GM12878 (cell line): ENCODE results near the gene CPNE4. TPM values are rescaled to one million over a fixed set of nuclear protein-coding genes. Genes with fewer than 3 reads are reported as not detected.

Experiments used
- ATAC-seq: fragments of 200-7000 bp; cut with Tn5 transposase; 3 replicates; pipeline ENCODE4 v1.9.1; 2020; ENCODE audit warnings: mild to moderate bottlenecking, moderate library complexity
- BruUV-seq: library from RNA; stranded (reverse); fragments of 400-500 nt; replicated peaks from 2 replicates; lab custom pipeline; 2021; lab: Mats Ljungman, UMichigan
- CTCF ChIA-PET: fragments of 300-600 bp; sonication (Branson Sonifier 250); formaldehyde crosslinking; extraction: SDS; loops from one replicate; lab custom pipeline; 2021; ENCODE audit warnings: inconsistent platforms; lab: Yijun Ruan, JAX
- POLR2A ChIA-PET: fragments of 350-600 bp; formaldehyde crosslinking; extraction: SDS; loops from one replicate; lab custom pipeline; 2021; ENCODE audit warnings: inconsistent platforms; lab: Charles Lee
- RAD21 ChIA-PET: fragments of 300-600 bp; sonication (Branson Sonifier 250); formaldehyde crosslinking; loops from one replicate; lab custom pipeline; 2023; ENCODE audit warnings: antibody characterized with exemption; ENCODE audit not compliant: unreplicated experiment; lab: Charles Lee
- SMC1A ChIA-PET: fragments of 300-600 bp; sonication (Branson Sonifier 250); formaldehyde crosslinking; loops from one replicate; lab custom pipeline; 2023; ENCODE audit not compliant: unreplicated experiment, uncharacterized antibody; lab: Charles Lee
- DNase-seq: peaks from one replicate; pipeline ENCODE4 v3.0.0-alpha.2; 2011; ENCODE audit warnings: low read depth, low spot score
- FAIRE-seq: peaks from 3 replicates; lab custom pipeline; 2011; peaks lifted over from hg19 to GRCh38; lab: Jason Lieb, UNC
- H2AFZ ChIP-seq: 2 replicates; pipeline ENCODE4 v1.6.0; 2011; ENCODE audit warnings: low read depth, low read length, control low read depth; ENCODE audit not compliant: control insufficient read depth
- H3K27ac ChIP-seq: 2 replicates; pipeline ENCODE4 v1.5.1; 2011; ENCODE audit warnings: control low read depth; ENCODE audit not compliant: control insufficient read depth, insufficient read depth
- H3K27me3 ChIP-seq, 2 experiments: replicated peaks in 1 of 2; 2 replicates each; pipeline versions ENCODE4 v1.6.0 to v1.6.1; 2011; ENCODE audit warnings: low read length in 1 of 2; ENCODE audit not compliant: control insufficient read depth in 2 of 2, insufficient read depth in 2 of 2
- H3K36me3 ChIP-seq, 2 experiments: 2 replicates each; pipeline ENCODE4 v1.5.1; 2011; ENCODE audit warnings: low read length in 1 of 2; ENCODE audit not compliant: control insufficient read depth in 2 of 2, insufficient read depth in 2 of 2
- H3K4me1 ChIP-seq: 2 replicates; pipeline ENCODE4 v1.6.1; 2011; ENCODE audit warnings: mild to moderate bottlenecking, low read length, moderate library complexity, mixed read lengths; ENCODE audit not compliant: control insufficient read depth, insufficient read depth
- H3K4me2 ChIP-seq: 2 replicates; pipeline ENCODE4 v1.6.0; 2011; ENCODE audit warnings: control low read depth; ENCODE audit not compliant: control insufficient read depth, insufficient read depth
- H3K4me3 ChIP-seq: fragments of 200-600 bp; sonication (generic); 2 replicates; pipeline ENCODE4 v1.5.1; 2016
- H3K79me2 ChIP-seq: 2 replicates; pipeline ENCODE4 v1.6.0; 2011; ENCODE audit warnings: low read length; ENCODE audit not compliant: control insufficient read depth, insufficient read depth
- H3K9ac ChIP-seq: 2 replicates; pipeline ENCODE4 v1.8.0; 2011; ENCODE audit warnings: low read length, control low read depth, mixed read lengths; ENCODE audit not compliant: control insufficient read depth, insufficient read depth
- H3K9me3 ChIP-seq: replicated peaks from 3 replicates; pipeline ENCODE4 v1.5.1; 2011; ENCODE audit warnings: mild to moderate bottlenecking, low read length; ENCODE audit not compliant: control insufficient read depth, insufficient read depth
- H4K20me1 ChIP-seq: 2 replicates; pipeline ENCODE4 v1.6.0; 2011; ENCODE audit not compliant: control insufficient read depth, insufficient read depth
- HDAC2 ChIP-seq: fragments of 200-600 bp; sonication (generic); IDR thresholded peaks from 2 replicates; pipeline ENCODE4 v1.6.1; 2017
- POLR2AphosphoS2 ChIP-seq: IDR thresholded peaks from 2 replicates; pipeline ENCODE4 v1.6.1; 2011; ENCODE audit warnings: low read depth, mild to moderate bottlenecking, low read length, improper control_type of control experiment, moderate library complexity
- SIX5 ChIP-seq: IDR thresholded peaks from 2 replicates; pipeline ENCODE4 v1.6.1; 2011; ENCODE audit warnings: mild to moderate bottlenecking, low read depth, low read length, moderate library complexity; ENCODE audit not compliant: severe bottlenecking
- TARDBP ChIP-seq: IDR thresholded peaks from 2 replicates; pipeline ENCODE4 v1.6.1; 2016; ENCODE audit warnings: borderline replicate concordance
- WGBS: methylation state at CpG from one replicate; pipeline ENCODE4 v1.1.6; 2016; ENCODE audit warnings: low lambda C conversion rate; ENCODE audit not compliant: insufficient replicate concordance, insufficient coverage; ENCODE audit errors: missing lambda C conversion rate; 5-methylcytosine and 5-hydroxymethylcytosine counted together
- in situ Hi-C: fragments of 300-500 bp; cut with MboI; formaldehyde crosslinking; loops from 9 replicates; pipeline ENCODE4 v1.14.3; 2018; ENCODE audit warnings: mixed read lengths
- intact Hi-C: fragments of 100-400 bp; cut with micrococcal nuclease; formaldehyde crosslinking; loops from one replicate; pipeline ENCODE4 v1.14.2; 2022; ENCODE audit not compliant: unreplicated experiment
- polyA plus RNA-seq, 11 experiments: library from polyadenylated mRNA; depleted of rRNA in 4 of 11; unstranded in 6 of 11; stranded (reverse) in 5 of 11; fragments of >200 nt; fragmentation: Nextera tagmentation in 4 of 11; fragmentation: Illumina TruSeq in 1 of 11; extraction: Ambion mirVana in 4 of 11; extraction: Trizol in 1 of 11; gene quantifications; 1 replicate in 1 of 11; 2 replicates in 10 of 11; pipeline versions ENCODE4 v1.2.1 to v1.2.3, GENCODE V29; 2011 to 2016; ENCODE audit warnings: inconsistent platforms in 2 of 11, missing spikeins in 2 of 11, low read depth in 1 of 11
- total RNA-seq, 4 experiments: library from RNA; depleted of rRNA in 3 of 4; stranded (reverse); fragments of >200 nt in 3 of 4; fragmentation: Illumina TruSeq in 1 of 4; extraction: Trizol in 1 of 4; gene quantifications; 2 replicates each; pipeline versions ENCODE4 v1.2.1 to v1.2.3, GENCODE V29; 2013 to 2021
- TF ChIP-seq, protein P1 (sequence below): fragments of 450-650 bp; IDR thresholded peaks from 2 replicates; pipeline ENCODE4 v1.6.1; 2017; ENCODE audit warnings: mild to moderate bottlenecking, moderate library complexity

The CPNE4 gene
- total and polyA plus RNA-seq, 10 of the 15 experiments (the other 5 are each of a cell fraction or from before 2014, with no cell fraction given), result 0.17 to 1.9 (median 0.48) TPM; not detected in 1

DNA sequence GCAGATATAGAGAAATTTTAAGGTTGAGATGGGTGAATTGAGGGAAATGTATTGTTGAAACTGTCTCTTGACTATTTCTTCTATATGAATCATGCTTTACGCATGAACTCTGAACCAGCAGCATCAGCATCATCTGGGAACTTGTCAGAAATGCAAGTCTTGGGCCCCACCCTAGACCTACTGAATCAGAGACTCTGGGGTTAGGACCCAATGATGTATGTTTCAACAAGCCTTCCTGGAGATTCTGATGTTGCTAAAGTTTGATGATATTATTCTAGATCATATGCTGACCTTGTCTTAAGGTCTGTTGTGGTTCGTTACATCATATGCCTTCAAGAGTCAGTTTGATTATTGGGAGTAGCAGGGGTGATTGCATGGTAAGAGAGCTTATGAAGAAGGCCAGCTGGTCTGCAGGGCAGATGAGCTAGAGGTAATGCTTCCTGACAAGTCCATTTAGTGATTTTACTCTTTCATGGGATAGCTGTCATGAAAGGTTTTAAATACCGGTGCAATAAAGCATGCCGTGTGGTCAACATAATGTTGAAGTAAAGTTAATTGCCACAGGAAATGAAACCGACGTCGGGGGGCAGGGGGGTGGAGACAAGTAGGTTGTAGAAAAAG lies 379.6 kb downstream of the CPNE4 start:
- no TSS peak for BruUV-seq
- no peaks in the 10 kb centered on the region for H3K9me3 ChIP-seq
- H3K79me2 ChIP-seq, result no peaks in the 10 kb centered on the region
- ChIA-PET RAD21 (no interaction called here), POLR2A (interaction anchor here (0.6 kb wide), 1 partner anchor 228 kb away, joined by 3 read pairs; no protein-coding TSS in a partner anchor), CTCF (interaction anchor here (0.8 to 5.5 kb wide), 2 partner anchors 105 to 943 kb away, joined by 4 to 30 read pairs; no protein-coding TSS in a partner anchor), SMC1A (interaction anchor here (0.6 to 1.1 kb wide), 2 partner anchors 49 to 61 kb away, joined by 3 read pairs; no protein-coding TSS in a partner anchor)
- H4K20me1 ChIP-seq, result no peaks in the 10 kb centered on the region
- in situ Hi-C loops (no loop called here), intact Hi-C loops (no loop called here)
- no peak overlapping the region for H3K4me2 ChIP-seq
- DNase-seq, result no peak
- no peak overlapping the region for H3K9ac ChIP-seq
- no peak for FAIRE-seq
- H3K27ac ChIP-seq, result no peak overlapping the region
- no peak for TF ChIP-seq HDAC2
- TF ChIP-seq POLR2AphosphoS2, result no peak
- TF ChIP-seq TARDBP, result no peak
- TF ChIP-seq, protein P1, sequence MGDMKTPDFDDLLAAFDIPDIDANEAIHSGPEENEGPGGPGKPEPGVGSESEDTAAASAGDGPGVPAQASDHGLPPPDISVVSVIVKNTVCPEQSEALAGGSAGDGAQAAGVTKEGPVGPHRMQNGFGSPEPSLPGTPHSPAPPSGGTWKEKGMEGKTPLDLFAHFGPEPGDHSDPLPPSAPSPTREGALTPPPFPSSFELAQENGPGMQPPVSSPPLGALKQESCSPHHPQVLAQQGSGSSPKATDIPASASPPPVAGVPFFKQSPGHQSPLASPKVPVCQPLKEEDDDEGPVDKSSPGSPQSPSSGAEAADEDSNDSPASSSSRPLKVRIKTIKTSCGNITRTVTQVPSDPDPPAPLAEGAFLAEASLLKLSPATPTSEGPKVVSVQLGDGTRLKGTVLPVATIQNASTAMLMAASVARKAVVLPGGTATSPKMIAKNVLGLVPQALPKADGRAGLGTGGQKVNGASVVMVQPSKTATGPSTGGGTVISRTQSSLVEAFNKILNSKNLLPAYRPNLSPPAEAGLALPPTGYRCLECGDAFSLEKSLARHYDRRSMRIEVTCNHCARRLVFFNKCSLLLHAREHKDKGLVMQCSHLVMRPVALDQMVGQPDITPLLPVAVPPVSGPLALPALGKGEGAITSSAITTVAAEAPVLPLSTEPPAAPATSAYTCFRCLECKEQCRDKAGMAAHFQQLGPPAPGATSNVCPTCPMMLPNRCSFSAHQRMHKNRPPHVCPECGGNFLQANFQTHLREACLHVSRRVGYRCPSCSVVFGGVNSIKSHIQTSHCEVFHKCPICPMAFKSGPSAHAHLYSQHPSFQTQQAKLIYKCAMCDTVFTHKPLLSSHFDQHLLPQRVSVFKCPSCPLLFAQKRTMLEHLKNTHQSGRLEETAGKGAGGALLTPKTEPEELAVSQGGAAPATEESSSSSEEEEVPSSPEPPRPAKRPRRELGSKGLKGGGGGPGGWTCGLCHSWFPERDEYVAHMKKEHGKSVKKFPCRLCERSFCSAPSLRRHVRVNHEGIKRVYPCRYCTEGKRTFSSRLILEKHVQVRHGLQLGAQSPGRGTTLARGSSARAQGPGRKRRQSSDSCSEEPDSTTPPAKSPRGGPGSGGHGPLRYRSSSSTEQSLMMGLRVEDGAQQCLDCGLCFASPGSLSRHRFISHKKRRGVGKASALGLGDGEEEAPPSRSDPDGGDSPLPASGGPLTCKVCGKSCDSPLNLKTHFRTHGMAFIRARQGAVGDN, result no peak
- no peak for TF ChIP-seq SIX5
- H3K36me3 ChIP-seq, result no peaks in the 10 kb centered on the region
- no peak overlapping the region for H2AFZ ChIP-seq
- H3K27me3 ChIP-seq, result no peaks in the 10 kb centered on the region
- 57% methylated on average over 7 of the region's 7 CpGs for WGBS
- no peak overlapping the region for H3K4me3 ChIP-seq
- H3K4me1 ChIP-seq, result no peaks in the 10 kb centered on the region
- ATAC-seq, result peak; percentile 50
